Left colon (tissue), 2 donors: ENCODE measurements around the gene PNMT. TPM values are rescaled to one million over a fixed set of nuclear protein-coding genes. Genes with fewer than 3 reads are reported as not detected.
"Not testable (repeated sequence)": the region's sequence is repeated elsewhere in the genome, so short reads cannot be mapped to it uniquely, and the experiment has no call there.

ENCODE experiments used
- ATAC-seq: fragments of 200-7000 bp; cut with Tn5 transposase; one replicate; pipeline ENCODE4 v1.9.1; 2020; ENCODE audit warnings: mild to moderate bottlenecking, moderate library complexity
- DNase-seq, 2 donors: peaks; one replicate each; pipeline ENCODE4 v3.0.0-alpha.2; 2020
- intact Hi-C, 2 donors: fragments of 100-400 bp; cut with DNase I in 1 of 2; cut with micrococcal nuclease in 1 of 2; formaldehyde crosslinking; loops; one replicate each; pipeline versions ENCODE4 v1.11.2 to v1.14.0; 2022; cut with DNase I, micrococcal nuclease
- total RNA-seq, 2 donors: library from RNA; stranded (reverse); fragmentation: NEBNext Ultra II Directional; extraction: Animal tissue kit (Norgen Biotek cat#: 25700); gene quantifications; one replicate each; pipeline ENCODE4 v1.2.1, GENCODE V29; 2021
- donor health status: DM: no; HTN: no; CAD: no.
- donor health status: DM: yes; HTN: yes; CAD: no.

PNMT gene
- total RNA-seq, 2 donors from 2014 or later: 0.73 to 1.0 TPM

DNA sequence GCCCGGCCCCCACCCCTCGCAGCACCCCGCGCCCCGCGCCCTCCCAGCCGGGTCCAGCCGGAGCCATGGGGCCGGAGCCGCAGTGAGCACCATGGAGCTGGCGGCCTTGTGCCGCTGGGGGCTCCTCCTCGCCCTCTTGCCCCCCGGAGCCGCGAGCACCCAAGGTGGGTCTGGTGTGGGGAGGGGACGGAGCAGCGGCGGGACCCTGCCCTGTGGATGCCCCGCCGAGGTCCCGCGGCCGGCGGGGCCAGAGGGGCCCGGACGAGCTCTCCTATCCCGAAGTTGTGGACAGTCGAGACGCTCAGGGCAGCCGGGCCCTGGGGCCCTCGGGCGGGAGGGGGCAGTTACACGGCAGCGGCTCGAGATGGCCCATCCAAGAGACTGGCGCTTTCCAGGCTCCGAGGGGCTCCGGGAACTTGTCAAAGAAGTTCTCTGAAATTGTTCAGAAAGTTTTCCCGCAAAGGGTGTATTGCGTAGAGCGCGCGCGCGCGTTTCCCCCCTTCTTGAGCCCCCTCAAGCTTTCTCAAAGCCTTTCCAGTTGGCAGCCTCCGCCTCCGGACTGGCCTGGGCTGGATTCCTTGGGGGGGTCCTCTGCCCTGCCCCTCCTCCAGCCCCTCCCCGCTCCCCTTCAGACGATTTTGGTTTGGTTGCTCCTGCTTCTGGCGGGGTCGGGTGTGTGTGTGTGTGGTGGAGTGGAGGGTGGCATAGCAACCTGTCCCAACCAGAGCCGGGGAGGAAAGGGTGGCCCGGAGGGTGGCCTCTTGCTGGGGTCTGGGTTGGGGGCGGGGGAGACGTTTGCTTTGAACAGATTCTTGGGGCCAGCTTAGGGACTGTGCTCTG, 32.1 kb downstream of the PNMT start:
- DNase-seq (peak in 1 of 2 donors; percentile 49), ATAC-seq (peak; percentile 34)
- intact Hi-C loops: no loop called here

GRCh38 chr17:39701012-39701783, 32.9 kb downstream of the PNMT start:
- intact Hi-C loops: no loop called here
- peak; percentile 68 for ATAC-seq

GRCh38 chr17:39701784-39702422, 33.6 kb downstream of the PNMT start:
- no peak for DNase-seq
- no peak for ATAC-seq
- intact Hi-C loops: no loop called here

More at GRCh38 chr17:39701012-39701783, 32.9 kb downstream of the PNMT start:
- peak; percentile 78 to 88 for DNase-seq

DNA sequence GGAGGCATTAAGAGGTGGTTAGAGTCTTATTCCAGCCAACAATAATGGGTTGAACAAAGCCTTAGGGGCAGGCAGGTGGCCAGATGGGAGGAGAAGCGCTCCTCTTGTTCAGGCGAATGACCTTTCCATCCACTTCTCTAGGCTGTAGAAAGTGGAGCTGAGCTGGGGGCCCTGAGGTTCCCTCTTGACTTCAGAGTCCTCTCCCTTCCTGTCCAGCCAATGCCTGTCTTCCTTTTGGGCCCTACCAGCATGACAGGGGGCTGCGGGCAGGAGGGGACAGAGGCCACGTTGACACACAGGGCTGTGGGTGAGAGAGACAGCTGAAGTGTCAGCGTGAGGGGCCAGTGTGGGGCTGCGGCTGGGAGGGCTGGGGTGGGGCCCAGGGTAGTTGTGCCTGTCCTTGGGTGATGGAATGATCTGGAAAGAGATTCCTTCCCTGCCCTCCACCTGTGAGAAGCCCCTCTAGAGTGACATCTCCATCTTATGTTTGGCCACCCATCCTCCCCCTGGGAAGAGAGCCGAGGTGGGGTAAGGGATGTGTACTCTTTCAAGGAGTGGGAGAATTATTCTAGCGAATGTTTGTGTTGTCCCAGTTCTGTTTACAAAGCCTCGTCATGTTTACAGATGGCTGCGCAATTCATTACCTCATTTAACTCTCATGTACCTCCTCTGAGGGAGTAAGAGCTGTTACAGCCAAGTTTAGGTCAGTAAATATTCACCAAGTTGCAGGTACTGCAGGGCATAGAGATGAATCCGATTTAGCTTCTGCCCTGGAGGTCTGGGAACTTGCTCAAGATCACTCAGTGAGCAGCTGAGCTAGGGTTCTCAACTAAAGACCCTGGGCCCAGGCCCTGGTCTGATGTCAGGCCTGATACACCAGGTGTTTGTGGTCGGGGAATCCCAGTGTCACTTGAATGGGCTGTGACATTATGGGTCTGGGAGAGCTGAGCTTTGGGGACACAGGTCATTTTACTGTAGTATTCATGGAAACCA, 34.9 kb downstream of the PNMT start:
- ATAC-seq (no peak), DNase-seq (no peak)
- intact Hi-C loops: no loop called here

- intact Hi-C loops: no loop called here
- ATAC-seq (no peak), DNase-seq (no peak)
Observed at GRCh38 chr17:39703913-39704312, 35.7 kb downstream of the PNMT start.

GRCh38 chr17:39704821-39705551, 36.7 kb downstream of the PNMT start:
- DNase-seq (no peak), ATAC-seq (no peak)
- intact Hi-C loops: no loop called here

DNA sequence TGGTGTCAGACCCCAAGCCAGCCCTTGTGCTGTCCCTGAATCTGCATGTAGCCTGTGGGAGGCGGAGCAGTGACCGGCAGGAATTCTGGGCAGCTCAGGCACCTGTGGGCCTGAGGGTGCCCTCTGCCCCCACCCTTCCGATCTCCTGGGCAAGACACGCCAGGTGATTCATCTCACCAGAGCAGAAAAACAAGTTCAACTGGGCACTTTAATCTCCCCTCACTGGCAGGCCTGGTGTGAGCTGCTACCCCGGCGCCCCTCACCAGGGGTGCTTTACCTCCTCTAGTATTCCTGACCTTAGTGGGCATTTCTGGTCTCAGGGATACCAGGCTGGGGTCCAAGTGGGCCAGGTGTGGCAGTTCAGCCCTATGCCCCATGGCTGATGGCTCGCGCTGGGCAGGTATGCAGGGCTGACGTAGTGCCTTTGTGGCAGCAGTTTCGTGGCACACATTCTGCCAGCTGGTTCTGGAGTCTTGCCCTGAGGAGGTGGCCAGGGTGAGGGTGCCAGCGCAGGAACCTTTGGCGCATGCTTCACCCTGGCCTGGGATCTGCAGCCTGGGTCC, 37.6 kb downstream of the PNMT start:
- ATAC-seq: peak; percentile 62
- intact Hi-C loops: no loop called here
- DNase-seq: peak; percentile 66 to 85

GRCh38 chr17:39706383-39706782, 38.1 kb downstream of the PNMT start:
- intact Hi-C loops: no loop called here
- peak; percentile 6 for ATAC-seq

DNA sequence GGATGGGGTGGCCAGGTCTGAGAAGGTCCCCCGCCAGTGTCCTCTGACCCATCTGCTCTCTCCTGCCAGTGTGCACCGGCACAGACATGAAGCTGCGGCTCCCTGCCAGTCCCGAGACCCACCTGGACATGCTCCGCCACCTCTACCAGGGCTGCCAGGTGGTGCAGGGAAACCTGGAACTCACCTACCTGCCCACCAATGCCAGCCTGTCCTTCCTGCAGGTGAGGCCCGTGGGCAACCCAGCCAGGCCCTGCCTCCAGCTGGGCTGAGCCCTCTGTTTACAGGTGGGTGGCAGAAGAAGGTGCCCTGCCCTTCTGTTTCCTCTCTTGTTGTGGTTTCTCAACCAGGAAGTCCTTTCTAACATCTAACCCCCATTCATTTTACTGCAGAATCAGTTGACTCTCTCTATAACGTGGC, 38.7 kb downstream of the PNMT start:
- intact Hi-C loops: no loop called here
- peak; percentile 75 for ATAC-seq
- peak; percentile 71 to 82 for DNase-seq

More at GRCh38 chr17:39706383-39706782, 38.1 kb downstream of the PNMT start:
- DNase-seq: no peak

- ATAC-seq (no peak), DNase-seq (no peak)
- intact Hi-C loops: no loop called here
Observed at GRCh38 chr17:39709319-39709997, 41.2 kb downstream of the PNMT start.

- intact Hi-C loops: no loop called here
- ATAC-seq (no peak), DNase-seq (no peak)
Observed at GRCh38 chr17:39709998-39710964, 42.0 kb downstream of the PNMT start.

DNA sequence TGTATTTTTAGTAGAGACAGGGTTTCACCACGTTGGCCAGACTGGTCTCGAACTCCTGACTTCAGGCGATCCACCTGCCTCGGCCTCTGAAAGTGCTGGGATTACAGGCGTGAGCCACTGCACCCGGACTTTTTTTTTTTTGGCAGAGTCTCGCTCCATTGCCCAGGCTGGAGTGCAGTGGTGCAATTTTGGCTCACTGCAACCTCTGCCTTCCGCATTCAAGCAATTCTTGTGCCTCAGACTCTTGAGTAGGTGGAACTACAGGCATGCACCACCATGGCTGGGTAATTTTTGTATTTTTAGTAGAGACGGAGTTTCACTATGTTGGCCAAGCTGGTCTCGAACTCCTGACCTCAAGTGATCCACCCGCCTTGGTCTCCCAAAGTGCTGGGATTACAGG, 42.8 kb downstream of the PNMT start:
- ATAC-seq, intact Hi-C loops, DNase-seq: not testable (repeated sequence)

DNA sequence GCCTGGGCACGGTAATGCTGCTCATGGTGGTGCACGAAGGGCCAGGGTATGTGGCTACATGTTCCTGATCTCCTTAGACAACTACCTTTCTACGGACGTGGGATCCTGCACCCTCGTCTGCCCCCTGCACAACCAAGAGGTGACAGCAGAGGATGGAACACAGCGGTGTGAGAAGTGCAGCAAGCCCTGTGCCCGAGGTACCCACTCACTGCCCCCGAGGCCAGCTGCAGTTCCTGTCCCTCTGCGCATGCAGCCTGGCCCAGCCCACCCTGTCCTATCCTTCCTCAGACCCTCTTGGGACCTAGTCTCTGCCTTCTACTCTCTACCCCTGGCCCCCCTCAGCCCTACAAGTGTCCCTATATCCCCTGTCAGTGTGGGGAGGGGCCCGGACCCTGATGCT, 43.6 kb downstream of the PNMT start:
- intact Hi-C loops: no loop called here
- no peak for DNase-seq
- ATAC-seq: no peak

DNA sequence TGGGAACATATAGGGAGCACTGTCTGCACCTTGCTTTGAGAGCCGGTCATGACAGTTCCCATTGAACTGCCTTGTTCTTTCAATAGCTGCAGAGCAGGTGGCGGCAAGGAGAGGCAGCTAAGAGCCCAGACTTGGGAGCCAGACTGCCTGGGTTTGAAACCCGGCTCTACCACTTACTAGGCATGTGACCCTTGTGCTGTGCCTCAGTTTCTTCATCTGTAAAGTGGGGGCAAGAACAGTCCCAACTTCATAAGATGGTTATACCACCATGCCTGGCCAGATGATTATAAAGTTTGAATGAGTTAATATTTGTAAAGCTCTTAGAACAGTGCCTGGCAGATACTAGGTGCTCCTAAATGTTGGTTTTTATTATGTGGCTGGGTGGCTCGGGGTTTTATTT, 46.0 kb downstream of the PNMT start:
- DNase-seq (no peak), ATAC-seq (no peak)
- intact Hi-C loops: no loop called here

GRCh38 chr17:39715375-39716072, 47.3 kb downstream of the PNMT start:
- peak in 1 of 2 donors; percentile 16 for DNase-seq
- intact Hi-C loops: no loop called here
- ATAC-seq: no peak
